Body of pancreas (tissue), 4 donors: ENCODE results near the gene UNC45B. TPM values are rescaled to one million over a fixed set of nuclear protein-coding genes. Genes with fewer than 3 reads are reported as not detected.

Experiments
- ATAC-seq: fragments of 150-250 bp; one replicate; pipeline ENCODE4 v1.9.1; 2016
- DNase-seq, 4 donors: peaks; one replicate each; pipeline ENCODE4 v3.0.0-alpha.2; 2019
- H3K27ac ChIP-seq, 4 donors: fragments of 200-600 bp; sonication (generic); 1 replicate in 3 of 4; 2 replicates in 1 of 4; pipeline versions ENCODE4 v1.5.1 to v1.6.1; 2016 to 2019; ENCODE audit warnings: mild to moderate bottlenecking in 1 of 4, mixed read lengths in 1 of 4, moderate library complexity in 1 of 4
- H3K27me3 ChIP-seq, 2 donors: fragments of 200-600 bp; sonication (generic); one replicate each; pipeline ENCODE4 v1.6.0; 2016; ENCODE audit warnings: mild to moderate bottlenecking in 1 of 2
- H3K36me3 ChIP-seq, 2 donors: fragments of 200-600 bp; sonication (generic); replicated peaks in 1 of 2; 2 replicates each; pipeline ENCODE4 v1.5.1; 2016; ENCODE audit warnings: low read depth in 2 of 2; ENCODE audit not compliant: insufficient read depth in 1 of 2
- H3K4me1 ChIP-seq: fragments of 200-600 bp; sonication (generic); one replicate; pipeline ENCODE4 v1.6.0; 2016
- H3K4me3 ChIP-seq, 2 donors: fragments of 200-600 bp; sonication (generic); 1 replicate in 1 of 2; 2 replicates in 1 of 2; pipeline ENCODE4 v1.5.1; 2016 to 2019
- H3K9me3 ChIP-seq, 3 donors: fragments of 200-600 bp; sonication (generic); 1 replicate in 2 of 3; 2 replicates in 1 of 3; pipeline ENCODE4 v1.5.1; 2016
- POLR2A ChIP-seq, 3 donors: fragments of 450-650 bp; IDR thresholded peaks; one replicate each; pipeline ENCODE4 v1.6.1; 2016; ENCODE audit warnings: antibody characterized with exemption in 3 of 3, mild to moderate bottlenecking in 2 of 3
- WGBS, 2 donors: methylation state at CpG; one replicate each; pipeline ENCODE4 v1.1.5; 2017; 5-methylcytosine and 5-hydroxymethylcytosine counted together
- intact Hi-C: fragments of 100-400 bp; cut with DNase I; formaldehyde crosslinking; loops from one replicate; pipeline ENCODE4 v1.15.1; 2023
- total RNA-seq, 2 donors: library from RNA; depleted of rRNA; stranded (reverse); fragments of >200 nt; gene quantifications; one replicate each; pipeline ENCODE4 v1.1.0, GENCODE V29; 2016
- TF ChIP-seq, protein P1 (sequence below), 7 experiments: fragments of 450-650 bp in 4 of 7; fragments of 200-600 bp in 3 of 7; sonication (generic) in 3 of 7; IDR thresholded peaks; one replicate each; pipeline ENCODE4 v1.5.1; 2016 to 2019; ENCODE audit warnings: antibody characterized with exemption in 7 of 7

UNC45B gene, protein sequence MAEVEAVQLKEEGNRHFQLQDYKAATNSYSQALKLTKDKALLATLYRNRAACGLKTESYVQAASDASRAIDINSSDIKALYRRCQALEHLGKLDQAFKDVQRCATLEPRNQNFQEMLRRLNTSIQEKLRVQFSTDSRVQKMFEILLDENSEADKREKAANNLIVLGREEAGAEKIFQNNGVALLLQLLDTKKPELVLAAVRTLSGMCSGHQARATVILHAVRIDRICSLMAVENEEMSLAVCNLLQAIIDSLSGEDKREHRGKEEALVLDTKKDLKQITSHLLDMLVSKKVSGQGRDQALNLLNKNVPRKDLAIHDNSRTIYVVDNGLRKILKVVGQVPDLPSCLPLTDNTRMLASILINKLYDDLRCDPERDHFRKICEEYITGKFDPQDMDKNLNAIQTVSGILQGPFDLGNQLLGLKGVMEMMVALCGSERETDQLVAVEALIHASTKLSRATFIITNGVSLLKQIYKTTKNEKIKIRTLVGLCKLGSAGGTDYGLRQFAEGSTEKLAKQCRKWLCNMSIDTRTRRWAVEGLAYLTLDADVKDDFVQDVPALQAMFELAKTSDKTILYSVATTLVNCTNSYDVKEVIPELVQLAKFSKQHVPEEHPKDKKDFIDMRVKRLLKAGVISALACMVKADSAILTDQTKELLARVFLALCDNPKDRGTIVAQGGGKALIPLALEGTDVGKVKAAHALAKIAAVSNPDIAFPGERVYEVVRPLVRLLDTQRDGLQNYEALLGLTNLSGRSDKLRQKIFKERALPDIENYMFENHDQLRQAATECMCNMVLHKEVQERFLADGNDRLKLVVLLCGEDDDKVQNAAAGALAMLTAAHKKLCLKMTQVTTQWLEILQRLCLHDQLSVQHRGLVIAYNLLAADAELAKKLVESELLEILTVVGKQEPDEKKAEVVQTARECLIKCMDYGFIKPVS
- not detected for total RNA-seq

DNA sequence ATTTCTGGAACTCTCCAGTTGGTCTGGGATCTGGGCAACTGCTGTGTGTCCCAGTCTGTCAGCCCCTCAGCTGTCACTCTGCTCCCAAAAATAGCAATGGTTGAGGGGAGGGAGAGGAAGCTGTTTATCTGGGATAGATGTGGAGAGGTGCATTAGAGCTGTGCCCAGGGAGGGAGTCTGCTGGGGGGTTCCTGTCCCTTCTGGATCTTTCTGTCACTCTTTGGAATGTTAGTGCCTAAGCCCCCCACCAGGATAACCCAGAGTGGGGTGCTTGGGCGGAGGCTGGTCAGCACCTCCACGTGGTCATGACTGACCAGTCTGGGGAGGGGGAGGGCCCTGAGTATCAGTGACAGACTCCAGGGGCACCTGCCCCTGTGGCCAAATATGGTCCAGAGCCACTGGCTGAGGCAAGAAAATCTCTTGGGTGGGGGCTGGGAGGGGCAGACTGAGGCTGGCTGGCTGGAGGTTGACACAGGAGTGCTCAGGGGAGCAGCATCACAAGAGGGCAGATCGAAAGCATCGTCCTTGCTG is at the start of gene UNC45B:
Gene UNC45B, plus strand, starts transcription at position 443 of the 531 bp plus-strand sequence. CDS start 447 bp downstream, outside the sequence.
- WGBS, 2 donors, result 57 to 78% methylated on average over 2 to 3 of the region's 4 CpGs
- TF ChIP-seq, protein P1, sequence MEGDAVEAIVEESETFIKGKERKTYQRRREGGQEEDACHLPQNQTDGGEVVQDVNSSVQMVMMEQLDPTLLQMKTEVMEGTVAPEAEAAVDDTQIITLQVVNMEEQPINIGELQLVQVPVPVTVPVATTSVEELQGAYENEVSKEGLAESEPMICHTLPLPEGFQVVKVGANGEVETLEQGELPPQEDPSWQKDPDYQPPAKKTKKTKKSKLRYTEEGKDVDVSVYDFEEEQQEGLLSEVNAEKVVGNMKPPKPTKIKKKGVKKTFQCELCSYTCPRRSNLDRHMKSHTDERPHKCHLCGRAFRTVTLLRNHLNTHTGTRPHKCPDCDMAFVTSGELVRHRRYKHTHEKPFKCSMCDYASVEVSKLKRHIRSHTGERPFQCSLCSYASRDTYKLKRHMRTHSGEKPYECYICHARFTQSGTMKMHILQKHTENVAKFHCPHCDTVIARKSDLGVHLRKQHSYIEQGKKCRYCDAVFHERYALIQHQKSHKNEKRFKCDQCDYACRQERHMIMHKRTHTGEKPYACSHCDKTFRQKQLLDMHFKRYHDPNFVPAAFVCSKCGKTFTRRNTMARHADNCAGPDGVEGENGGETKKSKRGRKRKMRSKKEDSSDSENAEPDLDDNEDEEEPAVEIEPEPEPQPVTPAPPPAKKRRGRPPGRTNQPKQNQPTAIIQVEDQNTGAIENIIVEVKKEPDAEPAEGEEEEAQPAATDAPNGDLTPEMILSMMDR (IDR thresholded peaks at IDR 0.05), result no peak
- no peak for TF ChIP-seq POLR2A (IDR thresholded peaks at IDR 0.05)
- Histone ChIP-seq H3K36me3 (no peaks in the 10 kb centered on the region), H3K9me3 (no peaks in the 10 kb centered on the region), H3K27ac (no peak within 1 kb of the TSS), H3K27me3 (no peaks in the 10 kb centered on the region), H3K4me3 (no peak within 1 kb of the TSS), H3K4me1 (no peaks in the 10 kb centered on the region)
- intact Hi-C loops, result no loop called here
- ATAC-seq (no peak), DNase-seq (no peak)

DNA sequence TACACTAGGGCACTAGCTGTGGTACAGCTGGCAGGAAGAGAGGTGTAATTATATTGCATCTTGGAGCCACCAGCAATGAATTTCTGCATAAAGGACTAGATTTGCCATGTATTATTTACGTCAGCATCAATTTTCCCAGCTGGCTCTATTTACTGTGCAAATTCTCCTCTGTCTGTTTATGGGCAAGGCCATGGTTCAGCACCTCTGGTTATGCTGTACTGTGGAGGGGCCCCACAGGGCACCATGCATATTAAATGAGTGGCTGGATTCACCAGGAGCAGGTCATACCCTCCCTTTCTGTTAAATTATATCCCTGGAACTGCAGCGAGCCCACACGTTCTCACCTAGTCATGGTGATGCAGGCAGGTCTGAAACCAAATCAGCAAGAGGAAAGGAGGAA is 47.7 kb upstream of the UNC45B start:
- H3K4me3 ChIP-seq, result no peak overlapping the region
- no peaks in the 10 kb centered on the region for H3K9me3 ChIP-seq
- ATAC-seq (no peak), DNase-seq (no peak)
- 81 to 92% methylated on average over 3 of the region's 3 CpGs for WGBS, 2 donors
- H3K27ac ChIP-seq, result no peak overlapping the region
- TF ChIP-seq, protein P1 (IDR thresholded peaks at IDR 0.05), result no peak
- no peak for TF ChIP-seq POLR2A (IDR thresholded peaks at IDR 0.05)
- H3K27me3 ChIP-seq, result no peaks in the 10 kb centered on the region
- intact Hi-C loops, result no loop called here
- peaks cover 0 to 5% of the 10 kb centered on the region in 2 donors for H3K36me3 ChIP-seq
- H3K4me1 ChIP-seq, result no peaks in the 10 kb centered on the region

DNA sequence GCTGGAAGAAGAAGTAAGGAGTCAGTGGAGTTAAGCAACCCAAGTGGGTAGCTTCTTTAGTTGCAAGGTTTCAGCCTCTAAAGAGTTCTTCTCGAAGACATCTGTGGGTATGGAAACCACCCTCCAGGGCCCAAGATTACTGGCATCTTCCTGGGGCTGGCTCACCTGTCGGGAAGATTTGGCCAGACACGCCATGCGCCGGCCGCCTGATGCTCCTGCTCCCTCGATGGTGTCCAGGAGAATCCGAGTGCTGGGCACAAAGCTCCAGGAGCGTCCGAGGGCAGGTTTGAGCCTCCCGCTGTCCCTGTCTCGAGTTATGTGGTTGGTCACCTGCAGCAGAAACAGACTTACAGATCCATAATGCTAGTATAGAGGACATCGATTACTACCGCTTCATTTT is 46.6 kb upstream of the UNC45B start:
- ATAC-seq (no peak), DNase-seq (no peak)
- Histone ChIP-seq H3K27me3 (no peaks in the 10 kb centered on the region), H3K27ac (no peak overlapping the region), H3K4me3 (no peak overlapping the region), H3K36me3 (peaks cover 0 to 7% of the 10 kb centered on the region in 2 donors), H3K4me1 (no peaks in the 10 kb centered on the region), H3K9me3 (no peaks in the 10 kb centered on the region)
- 92 to 93% methylated on average over 11 to 14 of the region's 14 CpGs for WGBS, 2 donors
- intact Hi-C loops, result no loop called here
- no peak for TF ChIP-seq POLR2A (IDR thresholded peaks at IDR 0.05)
- TF ChIP-seq, protein P1 (IDR thresholded peaks at IDR 0.05), result no peak

DNA sequence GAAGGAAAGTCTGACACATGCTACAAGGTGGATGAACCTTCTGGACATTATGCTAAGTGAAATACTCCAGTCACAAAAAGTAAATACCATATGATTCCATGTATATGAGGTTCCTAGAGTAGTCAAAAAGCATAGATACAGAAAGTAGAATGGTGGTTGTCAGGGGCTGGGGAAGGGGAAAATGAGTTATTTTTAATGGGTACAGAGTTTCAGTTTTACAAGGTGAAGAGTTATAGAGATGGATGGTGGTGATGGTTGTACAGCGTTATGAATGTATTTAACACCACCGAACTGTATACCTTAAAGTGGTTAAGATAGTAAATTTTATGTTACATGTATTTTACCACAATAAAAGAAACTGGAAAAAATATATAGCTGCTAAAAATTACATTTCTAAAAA is 45.9 kb upstream of the UNC45B start:
- peaks cover 0 to 7% of the 10 kb centered on the region in 2 donors for H3K36me3 ChIP-seq
- intact Hi-C loops, result no loop called here
- 77 to 93% methylated on average over 2 of the region's 2 CpGs for WGBS, 2 donors

More for the DNA sequence above, 45.9 kb upstream of the UNC45B start:
- Histone ChIP-seq H3K27me3 (no peaks in the 10 kb centered on the region), H3K4me1 (no peaks in the 10 kb centered on the region), H3K9me3 (no peaks in the 10 kb centered on the region), H3K4me3 (no peak overlapping the region), H3K27ac (no peak overlapping the region)
- TF ChIP-seq, protein P1 (IDR thresholded peaks at IDR 0.05), result no peak
- no peak for TF ChIP-seq POLR2A (IDR thresholded peaks at IDR 0.05)
- DNase-seq (no peak), ATAC-seq (no peak)
